Coronary artery (tissue), 2 donors: Measurements from ENCODE around the gene GSTA2.
"Not testable (repeated sequence)": the region's sequence is repeated elsewhere in the genome, so short reads cannot be mapped to it uniquely, and the experiment has no call there.

Experiments used
- DNase-seq: peaks from one replicate; pipeline ENCODE4 v3.0.0-alpha.2; 2017; ENCODE audit warnings: low spot score
- H3K27ac ChIP-seq, 2 donors: fragments of 200-600 bp; sonication (generic); one replicate each; pipeline ENCODE4 v1.5.1; 2016 to 2019
- H3K4me3 ChIP-seq: fragments of 200-600 bp; sonication (generic); 2 replicates; pipeline ENCODE4 v1.5.1; 2016; ENCODE audit warnings: mild to moderate bottlenecking, moderate library complexity
- CTCF ChIP-seq: fragments of 200-600 bp; sonication (generic); IDR thresholded peaks from one replicate; pipeline ENCODE4 v1.5.1; 2019; ENCODE audit warnings: antibody characterized with exemption

Gene GSTA2

GRCh38 chr6:52760105-52760765 lies 3.0 kb downstream of the GSTA2 start:
- DNase-seq: no peak
- no peak for TF ChIP-seq CTCF
- Histone ChIP-seq H3K27ac (no peak overlapping the region), H3K4me3 (no peak overlapping the region)

- Histone ChIP-seq H3K4me3 (no peak overlapping the region), H3K27ac (no peak overlapping the region)
- TF ChIP-seq CTCF: no peak
- no peak for DNase-seq
These were observed 4.2 kb downstream of the GSTA2 start for GRCh38 chr6:52759085-52759484.

- not testable (repeated sequence) for H3K27ac ChIP-seq, DNase-seq, H3K4me3 ChIP-seq
These were observed 5.5 kb downstream of the GSTA2 start for GRCh38 chr6:52757651-52758338.

GRCh38 chr6:52754443-52754842 lies 8.8 kb downstream of the GSTA2 start:
- H3K27ac ChIP-seq: no peak overlapping the region
- no peak overlapping the region for H3K4me3 ChIP-seq
- no peak for DNase-seq
- no peak for TF ChIP-seq CTCF

GRCh38 chr6:52753137-52753536 lies 10.1 kb downstream of the GSTA2 start:
- H3K4me3 ChIP-seq, H3K27ac ChIP-seq, DNase-seq: not testable (repeated sequence)

- TF ChIP-seq CTCF: no peak
- Histone ChIP-seq H3K27ac (no peak overlapping the region), H3K4me3 (no peak overlapping the region)
- no peak for DNase-seq
These were observed 11.0 kb downstream of the GSTA2 start for GRCh38 chr6:52752310-52752709.

GRCh38 chr6:52749556-52750152 lies 13.6 kb downstream of the GSTA2 start:
- no peak for DNase-seq
- Histone ChIP-seq H3K4me3 (no peak overlapping the region), H3K27ac (no peak overlapping the region)
- no peak for TF ChIP-seq CTCF

- H3K27ac ChIP-seq: peak overlapping the region; percentile 44 to 64
- DNase-seq: not testable (repeated sequence)
These were observed 16.0 kb downstream of the GSTA2 start for GRCh38 chr6:52747301-52747700.

More at GRCh38 chr6:52747301-52747700, 16.0 kb downstream of the GSTA2 start:
- not testable (repeated sequence) for H3K4me3 ChIP-seq
